Measurements from ENCODE around the gene CLDND2.

CLDND2 gene

GRCh38 chr19:51333836-51334460 lies 34.9 kb downstream of the CLDND2 start:
- Histone ChIP-seq H3K9me3 (ENCODE audit: severe bottlenecking) (no peaks in the 10 kb centered on the region), H3K4me1 (ENCODE audit: insufficient read depth, poor library complexity, severe bottlenecking) (no peaks in the 10 kb centered on the region), H3K4me3 (ENCODE audit: severe bottlenecking) (no peak overlapping the region), H3K27me3 (ENCODE audit: insufficient read depth, poor library complexity, severe bottlenecking) (no peaks in the 10 kb centered on the region), H3K27ac (ENCODE audit: poor library complexity, severe bottlenecking) (no peak overlapping the region), H3K36me3 (ENCODE audit: low read depth) (no peaks in the 10 kb centered on the region)
- ATAC-seq (ENCODE audit: low read depth) (no peak), DNase-seq (ENCODE audit: low spot score) (no peak)
- TF ChIP-seq, protein P1, sequence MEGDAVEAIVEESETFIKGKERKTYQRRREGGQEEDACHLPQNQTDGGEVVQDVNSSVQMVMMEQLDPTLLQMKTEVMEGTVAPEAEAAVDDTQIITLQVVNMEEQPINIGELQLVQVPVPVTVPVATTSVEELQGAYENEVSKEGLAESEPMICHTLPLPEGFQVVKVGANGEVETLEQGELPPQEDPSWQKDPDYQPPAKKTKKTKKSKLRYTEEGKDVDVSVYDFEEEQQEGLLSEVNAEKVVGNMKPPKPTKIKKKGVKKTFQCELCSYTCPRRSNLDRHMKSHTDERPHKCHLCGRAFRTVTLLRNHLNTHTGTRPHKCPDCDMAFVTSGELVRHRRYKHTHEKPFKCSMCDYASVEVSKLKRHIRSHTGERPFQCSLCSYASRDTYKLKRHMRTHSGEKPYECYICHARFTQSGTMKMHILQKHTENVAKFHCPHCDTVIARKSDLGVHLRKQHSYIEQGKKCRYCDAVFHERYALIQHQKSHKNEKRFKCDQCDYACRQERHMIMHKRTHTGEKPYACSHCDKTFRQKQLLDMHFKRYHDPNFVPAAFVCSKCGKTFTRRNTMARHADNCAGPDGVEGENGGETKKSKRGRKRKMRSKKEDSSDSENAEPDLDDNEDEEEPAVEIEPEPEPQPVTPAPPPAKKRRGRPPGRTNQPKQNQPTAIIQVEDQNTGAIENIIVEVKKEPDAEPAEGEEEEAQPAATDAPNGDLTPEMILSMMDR (IDR thresholded peaks at IDR 0.05; ENCODE audit: poor library complexity, severe bottlenecking), result no peak

DNA sequence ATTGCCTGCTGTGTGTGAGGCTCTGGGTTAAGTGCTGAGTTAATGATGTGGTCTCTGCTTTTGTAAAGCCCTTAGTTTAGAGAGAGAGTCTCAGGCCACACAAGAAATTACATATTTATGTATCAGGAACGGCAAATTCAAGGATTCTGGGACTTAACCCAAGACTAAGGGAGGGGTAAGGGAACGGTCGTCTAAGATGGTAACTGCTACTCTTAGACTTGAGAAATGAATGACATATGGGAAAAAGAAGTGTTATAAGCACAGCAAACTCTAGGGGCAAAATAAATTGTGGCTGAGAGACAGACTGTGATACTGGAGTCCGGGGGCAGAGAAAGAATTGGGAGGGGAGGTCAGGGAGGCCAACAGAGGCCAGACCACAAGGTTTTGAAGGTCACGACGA lies 37.1 kb downstream of the CLDND2 start:
- H3K4me1 ChIP-seq (ENCODE audit: insufficient read depth, poor library complexity, severe bottlenecking), result peaks cover 2% of the 10 kb centered on the region
- no peak for ATAC-seq (ENCODE audit: low read depth)
- H3K36me3 ChIP-seq (ENCODE audit: low read depth), result no peaks in the 10 kb centered on the region
- no peak for DNase-seq (ENCODE audit: low spot score)
- H3K27me3 ChIP-seq (ENCODE audit: insufficient read depth, poor library complexity, severe bottlenecking), result peaks cover 8% of the 10 kb centered on the region
- H3K9me3 ChIP-seq (ENCODE audit: severe bottlenecking), result no peaks in the 10 kb centered on the region
- TF ChIP-seq, protein P1 (IDR thresholded peaks at IDR 0.05; ENCODE audit: poor library complexity, severe bottlenecking), result no peak
- H3K27ac ChIP-seq (ENCODE audit: poor library complexity, severe bottlenecking), result no peak overlapping the region
- no peak overlapping the region for H3K4me3 ChIP-seq (ENCODE audit: severe bottlenecking)

- no peak for DNase-seq (ENCODE audit: low spot score)
Measured at GRCh38 chr19:51331193-51331592, 37.6 kb downstream of the CLDND2 start.

GRCh38 chr19:51330366-51330765 lies 38.4 kb downstream of the CLDND2 start:
- Histone ChIP-seq H3K27me3 (ENCODE audit: insufficient read depth, poor library complexity, severe bottlenecking) (peaks cover 8% of the 10 kb centered on the region), H3K4me1 (ENCODE audit: insufficient read depth, poor library complexity, severe bottlenecking) (peaks cover 2% of the 10 kb centered on the region), H3K4me3 (ENCODE audit: severe bottlenecking) (no peak overlapping the region), H3K27ac (ENCODE audit: poor library complexity, severe bottlenecking) (no peak overlapping the region), H3K9me3 (ENCODE audit: severe bottlenecking) (no peaks in the 10 kb centered on the region), H3K36me3 (ENCODE audit: low read depth) (no peaks in the 10 kb centered on the region)
- TF ChIP-seq, protein P1 (IDR thresholded peaks at IDR 0.05; ENCODE audit: poor library complexity, severe bottlenecking), result no peak
- no peak for DNase-seq (ENCODE audit: low spot score)
- no peak for ATAC-seq (ENCODE audit: low read depth)

More at GRCh38 chr19:51331193-51331592, 37.6 kb downstream of the CLDND2 start:
- Histone ChIP-seq H3K4me3 (ENCODE audit: severe bottlenecking) (no peak overlapping the region), H3K27me3 (ENCODE audit: insufficient read depth, poor library complexity, severe bottlenecking) (peaks cover 8% of the 10 kb centered on the region), H3K27ac (ENCODE audit: poor library complexity, severe bottlenecking) (no peak overlapping the region), H3K4me1 (ENCODE audit: insufficient read depth, poor library complexity, severe bottlenecking) (peaks cover 2% of the 10 kb centered on the region), H3K9me3 (ENCODE audit: severe bottlenecking) (no peaks in the 10 kb centered on the region), H3K36me3 (ENCODE audit: low read depth) (no peaks in the 10 kb centered on the region)
- ATAC-seq (ENCODE audit: low read depth), result no peak
- TF ChIP-seq, protein P1 (IDR thresholded peaks at IDR 0.05; ENCODE audit: poor library complexity, severe bottlenecking), result no peak

- TF ChIP-seq, protein P1 (IDR thresholded peaks at IDR 0.05; ENCODE audit: poor library complexity, severe bottlenecking), result no peak
- DNase-seq (ENCODE audit: low spot score), result no peak
- no peak for ATAC-seq (ENCODE audit: low read depth)
- Histone ChIP-seq H3K4me1 (ENCODE audit: insufficient read depth, poor library complexity, severe bottlenecking) (peaks cover 2% of the 10 kb centered on the region), H3K27me3 (ENCODE audit: insufficient read depth, poor library complexity, severe bottlenecking) (peaks cover 8% of the 10 kb centered on the region), H3K36me3 (ENCODE audit: low read depth) (no peaks in the 10 kb centered on the region), H3K4me3 (ENCODE audit: severe bottlenecking) (no peak overlapping the region), H3K9me3 (ENCODE audit: severe bottlenecking) (no peaks in the 10 kb centered on the region), H3K27ac (ENCODE audit: poor library complexity, severe bottlenecking) (no peak overlapping the region)
Measured at GRCh38 chr19:51329411-51329810, 39.4 kb downstream of the CLDND2 start.
